Spleen (tissue), 7 donors: ENCODE data around the gene OR14C36.

Experiments used
- CTCF ChIP-seq, 11 experiments: fragments of 200-600 bp in 7 of 11; fragments of 450-650 bp in 4 of 11; sonication (generic) in 4 of 11; IDR thresholded peaks in 8 of 11; conservative IDR thresholded peaks in 3 of 11; 1 replicate in 7 of 11; 2 replicates in 4 of 11; pipeline versions ENCODE4 v1.4.0 to v1.8.0; 2016 to 2021; ENCODE audit warnings: antibody characterized with exemption in 11 of 11, inconsistent platforms in 4 of 11, mild to moderate bottlenecking in 1 of 11
- POLR2AphosphoS5 ChIP-seq, 3 donors: sonication (generic); formaldehyde crosslinking; IDR thresholded peaks; one replicate each; pipeline ENCODE4 v1.5.1; 2017; ENCODE audit warnings: antibody characterized with exemption in 3 of 3
- donor health status: DM: no; HTN: no; CAD: no; lungs with moderate emphysema.
- donor health status: DM: no; HTN: no; CAD: no.
- donor health status: DM: no; HTN: no; CAD: no.

- TF ChIP-seq CTCF (IDR thresholded peaks at IDR 0.05 in 8 of 11, conservative IDR thresholded peaks at IDR 0.05 in 3 of 11), result no peak
- no peak for TF ChIP-seq POLR2AphosphoS5 (IDR thresholded peaks at IDR 0.05)
Measured at GRCh38 chr1:248366609-248367008, 18.0 kb downstream of the OR14C36 start.
